Neuron (in vitro differentiated cells): ENCODE data around the gene LRRC2.
"Not testable (repeated sequence)": the region's sequence is repeated elsewhere in the genome, so short reads cannot be mapped to it uniquely, and the experiment has no call there.

ENCODE experiments used
- H2AFZ ChIP-seq: one replicate; pipeline ENCODE4 v1.6.1; 2013; ENCODE audit warnings: low read depth, mild to moderate bottlenecking, inconsistent platforms, low read length, moderate library complexity
- H3K27me3 ChIP-seq: one replicate; pipeline ENCODE4 v1.6.1; 2013; ENCODE audit warnings: low read length; ENCODE audit not compliant: insufficient read depth
- H3K36me3 ChIP-seq: one replicate; pipeline ENCODE4 v1.6.1; 2013; ENCODE audit warnings: low read length; ENCODE audit not compliant: insufficient read depth
- H3K4me1 ChIP-seq: one replicate; pipeline ENCODE4 v1.6.1; 2013; ENCODE audit warnings: low read length; ENCODE audit not compliant: insufficient read depth
- H3K4me3 ChIP-seq: 2 replicates; pipeline ENCODE4 v1.5.1; 2013; ENCODE audit warnings: mild to moderate bottlenecking, low read length, moderate library complexity
- H3K9me3 ChIP-seq: one replicate; pipeline ENCODE4 v1.6.1; 2013; ENCODE audit warnings: low read length

LRRC2 gene

GRCh38 chr3:46522201-46522600 is 43.9 kb downstream of the LRRC2 start:
- H3K9me3 ChIP-seq, H3K4me3 ChIP-seq, H3K4me1 ChIP-seq, H3K27me3 ChIP-seq, H3K36me3 ChIP-seq, H2AFZ ChIP-seq: not testable (repeated sequence)

GRCh38 chr3:46521096-46521495 is 45.0 kb downstream of the LRRC2 start:
- H3K36me3 ChIP-seq, result no peaks in the 10 kb centered on the region
- no peaks in the 10 kb centered on the region for H3K9me3 ChIP-seq
- no peaks in the 10 kb centered on the region for H3K27me3 ChIP-seq
- no peak overlapping the region for H2AFZ ChIP-seq
- H3K4me3 ChIP-seq, result no peak overlapping the region
- H3K4me1 ChIP-seq, result no peaks in the 10 kb centered on the region

GRCh38 chr3:46520531-46520930 is 45.6 kb downstream of the LRRC2 start:
- Histone ChIP-seq H3K27me3 (no peaks in the 10 kb centered on the region), H2AFZ (no peak overlapping the region), H3K9me3 (no peaks in the 10 kb centered on the region), H3K36me3 (no peaks in the 10 kb centered on the region), H3K4me1 (no peaks in the 10 kb centered on the region), H3K4me3 (no peak overlapping the region)

- Histone ChIP-seq H3K4me1 (no peaks in the 10 kb centered on the region), H2AFZ (no peak overlapping the region), H3K4me3 (no peak overlapping the region), H3K36me3 (no peaks in the 10 kb centered on the region), H3K27me3 (no peaks in the 10 kb centered on the region), H3K9me3 (no peaks in the 10 kb centered on the region)
These were observed 46.1 kb downstream of the LRRC2 start for GRCh38 chr3:46519952-46520351.

- Histone ChIP-seq H2AFZ (no peak overlapping the region), H3K4me3 (no peak overlapping the region), H3K36me3 (no peaks in the 10 kb centered on the region), H3K9me3 (no peaks in the 10 kb centered on the region), H3K4me1 (no peaks in the 10 kb centered on the region), H3K27me3 (no peaks in the 10 kb centered on the region)
These were observed 48.3 kb downstream of the LRRC2 start for GRCh38 chr3:46517784-46518181.

- H3K4me3 ChIP-seq, result no peak overlapping the region
- no peaks in the 10 kb centered on the region for H3K9me3 ChIP-seq
These were observed 48.9 kb downstream of the LRRC2 start for GRCh38 chr3:46517016-46517783.

GRCh38 chr3:46516521-46516920 is 49.6 kb downstream of the LRRC2 start:
- H3K4me1 ChIP-seq, result no peaks in the 10 kb centered on the region
- H3K27me3 ChIP-seq, result no peaks in the 10 kb centered on the region
- H3K9me3 ChIP-seq, result no peaks in the 10 kb centered on the region
- no peak overlapping the region for H3K4me3 ChIP-seq
- no peaks in the 10 kb centered on the region for H3K36me3 ChIP-seq
- no peak overlapping the region for H2AFZ ChIP-seq

More at GRCh38 chr3:46517016-46517783, 48.9 kb downstream of the LRRC2 start:
- Histone ChIP-seq H3K27me3 (no peaks in the 10 kb centered on the region), H3K4me1 (no peaks in the 10 kb centered on the region), H2AFZ (no peak overlapping the region), H3K36me3 (no peaks in the 10 kb centered on the region)

- no peaks in the 10 kb centered on the region for H3K9me3 ChIP-seq
- H3K27me3 ChIP-seq, result no peaks in the 10 kb centered on the region
- no peak overlapping the region for H2AFZ ChIP-seq
- H3K36me3 ChIP-seq, result no peaks in the 10 kb centered on the region
- no peaks in the 10 kb centered on the region for H3K4me1 ChIP-seq
- no peak overlapping the region for H3K4me3 ChIP-seq
These were observed 53.8 kb downstream of the LRRC2 start for GRCh38 chr3:46512191-46512749.

GRCh38 chr3:46509661-46510187 is 56.4 kb downstream of the LRRC2 start:
- Histone ChIP-seq H3K27me3 (no peaks in the 10 kb centered on the region), H2AFZ (no peak overlapping the region), H3K4me1 (no peaks in the 10 kb centered on the region), H3K4me3 (no peak overlapping the region), H3K9me3 (no peaks in the 10 kb centered on the region), H3K36me3 (no peaks in the 10 kb centered on the region)

- H2AFZ ChIP-seq, result no peak overlapping the region
- H3K36me3 ChIP-seq, result no peaks in the 10 kb centered on the region
- no peak overlapping the region for H3K4me3 ChIP-seq
- no peaks in the 10 kb centered on the region for H3K9me3 ChIP-seq
- H3K27me3 ChIP-seq, result no peaks in the 10 kb centered on the region
- H3K4me1 ChIP-seq, result no peaks in the 10 kb centered on the region
These were observed 57.1 kb downstream of the LRRC2 start for GRCh38 chr3:46508850-46509591.

- H3K4me1 ChIP-seq, result no peaks in the 10 kb centered on the region
- H3K9me3 ChIP-seq, result no peaks in the 10 kb centered on the region
- no peak overlapping the region for H2AFZ ChIP-seq
- no peaks in the 10 kb centered on the region for H3K27me3 ChIP-seq
- H3K36me3 ChIP-seq, result no peaks in the 10 kb centered on the region
- no peak overlapping the region for H3K4me3 ChIP-seq
These were observed 59.6 kb downstream of the LRRC2 start for GRCh38 chr3:46506526-46506925.

- no peaks in the 10 kb centered on the region for H3K9me3 ChIP-seq
- no peaks in the 10 kb centered on the region for H3K36me3 ChIP-seq
- H3K27me3 ChIP-seq, result no peaks in the 10 kb centered on the region
- H2AFZ ChIP-seq, result no peak overlapping the region
- H3K4me3 ChIP-seq, result no peak overlapping the region
- H3K4me1 ChIP-seq, result no peaks in the 10 kb centered on the region
These were observed 60.1 kb downstream of the LRRC2 start for GRCh38 chr3:46505953-46506352.

- Histone ChIP-seq H3K4me1 (no peaks in the 10 kb centered on the region), H2AFZ (no peak overlapping the region)
These were observed 61.3 kb downstream of the LRRC2 start for GRCh38 chr3:46504789-46505188.

More at GRCh38 chr3:46504789-46505188, 61.3 kb downstream of the LRRC2 start:
- Histone ChIP-seq H3K4me3 (no peak overlapping the region), H3K9me3 (no peaks in the 10 kb centered on the region), H3K36me3 (no peaks in the 10 kb centered on the region), H3K27me3 (no peaks in the 10 kb centered on the region)
